Uterine smooth muscle cell (primary cell): ENCODE measurements around the gene NDOR1. TPM values are rescaled to one million over a fixed set of nuclear protein-coding genes. Genes with fewer than 3 reads are reported as not detected.

Experiments
- total RNA-seq: library from RNA; depleted of rRNA; stranded (reverse); fragments of >200 nt; gene quantifications from 2 replicates; pipeline ENCODE4 v1.2.3, GENCODE V29; 2014

Gene NDOR1
- total RNA-seq, result 2.6 and 4.8 TPM in 2 replicates

GRCh38 chr9:137205126-137206069 lies at the start of gene NDOR1, which contains the start of gene TMEM203:
TSS of gene NDOR1 (plus strand) at chr9:137205700. CDS start at chr9:137205778, 78 bp downstream.
TSS of gene TMEM203 (minus strand) at chr9:137205648. CDS start at chr9:137205414, 234 bp downstream.

GRCh38 chr9:137169896-137170358 lies 35.6 kb upstream of the NDOR1 start, which contains the start of gene LRRC26:
TSS of gene LRRC26 (minus strand) at chr9:137170051. CDS start at chr9:137169943, 108 bp downstream.

GRCh38 chr9:137188490-137189296 lies 16.8 kb upstream of the NDOR1 start, which contains the start of the genes ANAPC2 and SSNA1:
TSS of gene ANAPC2 (minus strand) at chr9:137188560. CDS start at chr9:137188532, 28 bp downstream.
TSS of gene SSNA1 (plus strand) at chr9:137188676. CDS start at chr9:137188727, 51 bp downstream.

DNA sequence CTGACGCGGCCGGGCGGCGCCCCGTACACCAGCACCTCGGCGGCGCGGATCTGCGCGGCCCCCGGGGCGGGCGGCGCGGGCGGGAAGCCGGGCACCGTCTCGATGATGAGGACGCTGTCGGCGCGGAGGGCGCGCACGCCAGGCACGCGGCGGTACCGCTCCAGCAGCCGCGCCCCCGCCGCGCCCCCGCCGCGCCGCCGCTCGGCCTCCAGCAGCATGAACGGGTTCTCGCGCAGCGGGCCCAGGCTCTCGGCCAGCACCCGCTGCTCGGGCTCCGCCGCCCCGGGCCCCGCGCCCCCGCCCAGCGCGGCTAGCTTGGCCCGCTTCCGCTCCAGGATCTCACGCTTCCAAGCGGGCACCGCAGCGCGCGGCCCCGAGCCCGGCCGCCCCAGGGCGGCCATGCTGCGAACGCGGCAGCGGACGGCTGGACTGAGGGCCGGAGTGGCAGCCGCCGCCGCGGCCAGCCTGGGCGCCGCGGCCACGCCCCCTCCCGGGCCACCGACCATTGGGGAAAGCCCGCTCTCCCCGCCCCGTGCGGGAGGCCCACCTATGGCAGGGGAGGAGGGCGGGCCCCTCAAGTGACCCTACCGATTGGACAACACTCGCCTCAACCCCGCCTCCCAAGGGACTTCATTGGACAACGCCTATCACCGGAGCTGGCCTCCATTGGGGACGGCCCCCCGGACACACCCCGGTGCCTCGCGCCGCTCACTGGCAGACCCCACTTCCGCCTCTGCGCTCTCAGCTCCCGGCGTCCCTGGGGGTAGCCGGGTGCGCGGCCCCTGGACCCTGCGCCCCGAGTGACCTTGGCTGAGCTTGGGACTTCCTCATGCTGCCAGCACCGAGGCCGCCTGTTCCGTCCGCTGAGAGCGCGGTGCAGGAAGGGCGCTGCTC lies 4.9 kb upstream of the NDOR1 start, which contains the start of gene TPRN:
TSS of gene TPRN (minus strand) at position 431 of the 894 bp plus-strand sequence. CDS start at position 401, 30 bp downstream.

DNA sequence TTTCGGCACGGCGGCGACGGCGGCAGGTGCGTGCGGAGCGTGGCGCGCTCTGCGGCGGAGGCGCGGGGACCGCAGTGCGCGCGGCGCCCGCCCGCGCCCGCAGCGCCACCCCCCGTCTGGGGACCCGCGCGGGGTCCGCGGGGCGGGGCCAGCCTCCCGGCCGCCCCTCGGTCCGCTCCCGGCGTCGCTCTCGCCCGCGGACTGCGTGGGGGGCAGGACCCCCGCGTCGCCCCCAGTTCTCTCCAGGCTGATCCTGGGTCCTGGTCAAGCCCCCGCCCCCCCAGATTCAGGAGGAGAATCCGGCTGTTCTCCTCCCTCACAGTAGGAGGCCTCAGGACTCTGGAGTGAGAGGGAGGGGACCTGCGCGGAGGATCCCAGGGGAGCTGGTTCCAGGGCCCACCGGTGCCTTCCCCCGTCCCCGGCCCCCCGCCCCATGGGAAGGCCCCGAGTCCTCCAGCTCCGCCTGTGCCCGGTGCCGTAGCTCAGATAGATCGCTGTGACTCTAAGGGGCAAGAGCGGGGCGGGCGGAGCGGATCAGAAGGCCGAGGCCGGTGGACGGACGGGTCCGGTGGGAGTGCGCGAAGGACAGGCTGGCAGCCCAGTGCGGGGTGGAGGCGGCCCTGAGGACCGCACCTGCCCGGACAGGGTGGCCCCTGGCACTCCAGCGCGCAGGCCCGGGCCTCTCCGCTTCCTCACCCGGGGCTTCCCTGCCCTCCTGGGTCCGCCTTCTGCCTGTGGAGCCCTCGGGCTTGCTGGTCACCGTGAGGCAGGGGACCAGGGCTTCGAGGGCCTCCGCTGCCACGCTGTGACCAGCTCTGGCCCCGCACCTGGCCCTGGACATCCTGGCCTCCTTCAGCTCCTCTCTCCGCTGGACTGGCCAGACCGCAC lies 16.9 kb downstream of the NDOR1 start, which contains the start of gene RNF208:
TSS of gene RNF208 (minus strand) at position 51 of the 888 bp plus-strand sequence. CDS start 1,028 bp downstream, outside the sequence.

DNA sequence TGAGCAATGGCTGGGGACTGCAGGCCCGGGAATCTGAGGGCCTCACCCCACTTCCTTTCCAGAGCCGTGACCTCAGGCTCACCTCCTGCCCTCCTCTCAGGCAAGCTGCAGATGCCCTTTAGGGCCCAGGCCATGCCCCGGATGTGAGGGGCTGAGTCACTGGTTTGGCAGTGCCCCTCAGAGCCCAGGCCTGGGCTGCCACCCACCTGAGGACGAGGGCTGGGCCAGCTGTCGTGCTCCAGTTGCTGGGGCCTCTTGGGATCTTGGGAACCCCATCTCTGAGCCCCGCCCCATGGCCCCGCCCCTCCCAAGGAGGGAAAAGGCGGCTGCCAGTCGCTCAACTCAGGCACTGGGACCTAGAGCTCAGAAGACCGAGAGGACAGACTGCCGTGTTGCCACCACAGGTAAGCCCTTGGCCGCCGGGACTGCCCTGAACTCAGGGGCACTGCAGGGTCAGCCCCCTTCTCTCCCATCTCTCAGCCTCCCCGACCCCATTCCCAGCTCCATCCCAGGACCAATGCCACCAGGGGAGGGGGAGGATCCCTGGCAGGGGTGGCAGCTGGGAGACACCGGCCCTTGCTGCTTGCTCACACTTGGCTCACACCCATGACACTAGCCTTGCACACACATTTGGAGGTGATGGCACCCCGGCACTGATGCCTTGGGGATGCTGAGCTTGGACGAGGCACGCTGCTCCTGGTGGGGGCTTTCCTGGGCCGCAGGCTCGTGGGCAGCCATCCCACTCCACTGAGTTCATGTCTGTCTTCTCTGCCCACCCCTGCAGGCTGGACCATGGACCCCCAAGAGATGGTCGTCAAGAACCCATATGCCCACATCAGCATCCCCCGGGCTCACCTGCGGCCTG lies 19.6 kb downstream of the NDOR1 start, which contains the start of gene CYSRT1:
TSS of gene CYSRT1 (plus strand) at position 345 of the 865 bp plus-strand sequence. CDS start at position 793, 448 bp downstream.

GRCh38 chr9:137227054-137227852 lies 21.8 kb downstream of the NDOR1 start, which contains the start of gene RNF224:
TSS of gene RNF224 (plus strand) at chr9:137227502. CDS start at chr9:137228336, 834 bp downstream.

DNA sequence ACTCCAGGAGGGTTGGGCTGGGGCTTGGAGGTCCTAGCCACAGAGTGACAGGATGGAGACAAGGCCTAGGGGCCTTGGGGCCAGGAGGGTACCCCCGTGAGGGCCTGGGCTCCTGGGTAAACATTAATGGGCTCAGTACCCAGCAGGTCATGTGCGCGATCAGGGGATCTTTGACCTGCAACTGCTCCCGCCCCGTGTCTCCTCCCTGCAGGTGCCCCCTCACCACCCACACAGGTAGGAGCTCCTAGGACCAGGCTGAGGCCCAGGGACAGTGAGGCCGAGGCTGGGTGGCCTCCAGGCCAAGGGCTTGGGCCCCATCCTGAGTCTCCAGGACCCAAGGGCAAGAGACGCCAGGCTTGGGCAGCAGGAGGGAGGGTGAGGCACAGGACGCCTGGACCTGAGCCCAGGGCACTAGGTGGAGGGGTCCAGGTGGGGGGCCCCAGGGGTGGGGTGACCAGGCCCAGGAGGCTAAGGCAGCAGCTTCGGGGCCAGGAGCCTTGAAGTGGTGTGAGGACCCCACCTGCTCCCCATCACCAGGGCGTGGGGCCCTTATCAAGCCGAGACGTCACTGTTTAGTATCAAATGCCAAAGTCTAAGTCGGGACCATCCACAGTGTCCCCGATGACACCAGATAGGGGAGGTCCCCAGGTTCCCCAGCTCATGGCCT lies 25.3 kb downstream of the NDOR1 start, which contains the start of gene SLC34A3:
TSS of gene SLC34A3 (plus strand) at position 197 of the 667 bp plus-strand sequence. CDS start 802 bp downstream, outside the sequence.

DNA sequence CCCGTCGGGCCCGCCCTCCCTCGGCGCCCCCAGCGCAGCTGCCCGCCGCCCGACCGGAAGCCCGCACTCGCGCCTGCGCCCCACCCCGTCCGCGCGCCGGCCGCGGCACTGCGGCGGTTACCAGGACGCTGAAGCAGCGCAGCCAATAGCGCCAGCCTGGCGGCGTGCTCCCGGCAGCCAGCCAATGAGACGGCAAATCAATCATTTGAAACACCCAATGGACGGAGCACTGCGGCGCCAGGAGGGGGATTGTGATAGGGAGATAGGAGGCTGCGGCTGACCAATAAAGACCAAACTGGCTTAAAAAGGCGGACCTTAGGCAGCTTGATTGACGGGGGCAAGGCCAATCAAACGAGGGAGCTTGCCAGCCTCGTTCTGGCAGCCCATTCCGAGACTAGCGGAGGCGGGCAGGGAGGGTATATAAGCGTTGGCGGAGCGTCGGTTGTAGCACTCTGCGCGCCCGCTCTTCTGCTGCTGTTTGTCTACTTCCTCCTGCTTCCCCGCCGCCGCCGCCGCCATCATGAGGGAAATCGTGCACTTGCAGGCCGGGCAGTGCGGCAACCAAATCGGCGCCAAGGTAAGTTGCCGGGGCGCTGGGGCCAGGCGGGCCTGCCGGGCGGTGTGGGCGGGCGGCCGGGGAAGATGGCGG lies 35.5 kb downstream of the NDOR1 start, which contains the start of gene TUBB4B:
TSS of gene TUBB4B (plus strand) at position 447 of the 649 bp plus-strand sequence. CDS start at position 521, 74 bp downstream.

GRCh38 chr9:137251194-137251461 lies 45.6 kb downstream of the NDOR1 start, which contains the start of gene STPG3:
TSS of gene STPG3 (plus strand) at chr9:137251286. CDS start at chr9:137251287, 1 bp downstream.

DNA sequence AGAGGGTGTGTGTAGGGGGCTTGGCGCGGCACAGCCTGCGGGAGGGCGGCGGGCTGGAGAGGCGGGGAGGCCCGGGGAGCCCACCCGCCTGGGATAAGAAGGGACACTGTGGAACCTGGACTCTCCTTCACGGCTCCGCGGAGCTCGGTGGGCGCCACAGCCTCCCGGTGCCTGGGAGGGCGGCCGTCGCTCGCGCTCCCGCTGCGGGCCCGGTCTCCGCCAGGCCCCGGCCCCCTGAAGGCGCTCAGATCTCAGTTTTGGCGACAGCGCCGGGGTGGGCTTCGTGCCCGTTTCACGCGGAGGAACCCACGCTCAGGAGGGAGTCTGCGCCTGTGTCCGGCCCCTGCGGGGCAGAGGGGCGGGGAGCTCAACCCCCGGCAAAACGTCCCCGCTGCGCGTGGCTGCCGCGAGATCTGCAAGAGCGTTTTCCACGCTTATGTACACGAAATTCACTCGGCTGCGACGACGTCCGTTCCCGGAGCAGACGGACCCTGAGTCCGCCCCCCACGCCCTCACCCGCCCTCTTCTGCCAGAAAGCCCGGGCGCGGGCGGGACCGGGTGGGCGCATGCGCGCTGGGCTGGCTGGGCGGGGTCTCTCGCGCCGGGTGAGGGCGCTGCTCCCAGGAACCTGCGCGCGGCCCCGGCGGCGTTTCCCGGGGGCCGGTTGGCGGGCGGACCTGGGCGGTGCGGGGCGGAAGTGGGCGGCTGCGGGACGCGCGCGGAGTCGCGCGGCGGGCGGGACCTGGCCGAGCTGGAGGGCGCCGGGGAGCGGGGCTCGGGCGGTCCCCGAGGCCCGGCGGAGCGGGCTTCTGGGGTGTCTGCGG lies 49.3 kb downstream of the NDOR1 start, which contains the start of gene NELFB:
TSS of gene NELFB (plus strand) at position 704 of the 824 bp plus-strand sequence.

Other genes with a start within 250 kb of the NDOR1 start
- 1.2 and 40.7 TPM in 2 replicates for gene PTGDS, start 228.2 kb upstream of the NDOR1 start, total RNA-seq
- gene LCNL1, start 222.7 kb upstream of the NDOR1 start, total RNA-seq, result 0.66 and 6.4 TPM in 2 replicates
- gene PAXX, start 213.3 kb upstream of the NDOR1 start, total RNA-seq, result 23.9 and 25.1 TPM in 2 replicates
- gene CLIC3, start 209.1 kb upstream of the NDOR1 start, total RNA-seq, result 0.55 and 3.0 TPM in 2 replicates
- gene ABCA2, start 177.5 kb upstream of the NDOR1 start, total RNA-seq, result 19.0 and 31.7 TPM in 2 replicates
- not detected in 2 replicates for gene FUT7, start 173.6 kb upstream of the NDOR1 start, total RNA-seq
- 13.3 and 20.9 TPM in 2 replicates for gene NPDC1, start 159.5 kb upstream of the NDOR1 start, total RNA-seq
- not detected in 2 replicates for gene ENTPD2, start 151.6 kb upstream of the NDOR1 start, total RNA-seq
- gene SAPCD2, start 135.1 kb upstream of the NDOR1 start, total RNA-seq, result 7.1 and 18.6 TPM in 2 replicates
- 28.3 and 33.1 TPM in 2 replicates for gene UAP1L1, start 128.2 kb upstream of the NDOR1 start, total RNA-seq
- 73.2 and 128 TPM in 2 replicates for gene MAN1B1, start 118.7 kb upstream of the NDOR1 start, total RNA-seq
- 45.3 and 86.1 TPM in 2 replicates for gene DPP7, start 91.0 kb upstream of the NDOR1 start, total RNA-seq
- gene GRIN1, start 66.5 kb upstream of the NDOR1 start, total RNA-seq, result under 0.01 and 0.11 TPM in 2 replicates
- gene LRRC26, start 35.6 kb upstream of the NDOR1 start, total RNA-seq, result not detected in 2 replicates
- gene TMEM210, start 33.6 kb upstream of the NDOR1 start, total RNA-seq, result 0.25 TPM in 1 of 2 replicates, not detected in the other
- gene ANAPC2, start 17.1 kb upstream of the NDOR1 start, total RNA-seq, result 29.9 and 34.0 TPM in 2 replicates
- 60.9 and 82.4 TPM in 2 replicates for gene SSNA1, start 17.0 kb upstream of the NDOR1 start, total RNA-seq
- 6.8 and 8.7 TPM in 2 replicates for gene TPRN, start 5.0 kb upstream of the NDOR1 start, total RNA-seq
- gene TMEM203, start 52 bp upstream of the NDOR1 start, total RNA-seq, result 37.1 and 41.5 TPM in 2 replicates
- gene RNF208, start 16.5 kb downstream of the NDOR1 start, total RNA-seq, result 0.11 and 0.25 TPM in 2 replicates
- gene CYSRT1, start 19.5 kb downstream of the NDOR1 start, total RNA-seq, result 0.55 and 0.62 TPM in 2 replicates
- gene RNF224, start 21.8 kb downstream of the NDOR1 start, total RNA-seq, result 0.11 TPM in 1 of 2 replicates, not detected in the other
- not detected in 2 replicates for gene SLC34A3, start 25.2 kb downstream of the NDOR1 start, total RNA-seq
- 153 and 473 TPM in 2 replicates for gene TUBB4B, start 35.6 kb downstream of the NDOR1 start, total RNA-seq
- gene STPG3, start 45.6 kb downstream of the NDOR1 start, total RNA-seq, result not detected in 2 replicates
- gene NELFB, start 49.6 kb downstream of the NDOR1 start, total RNA-seq, result 60.7 and 75.9 TPM in 2 replicates
- gene TOR4A, start 72.0 kb downstream of the NDOR1 start, total RNA-seq, result 34.0 and 38.7 TPM in 2 replicates
- 0.11 and 0.12 TPM in 2 replicates for gene NRARP, start 96.6 kb downstream of the NDOR1 start, total RNA-seq
- 6.5 and 19.5 TPM in 2 replicates for gene EXD3, start 217.5 kb downstream of the NDOR1 start, total RNA-seq
- gene NOXA1, start 217.7 kb downstream of the NDOR1 start, total RNA-seq, result 0.22 and 1.00 TPM in 2 replicates
- gene ENTPD8, start 235.7 kb downstream of the NDOR1 start, total RNA-seq, result under 0.01 and 0.12 TPM in 2 replicates